Neural progenitor cell (in vitro differentiated cells): ENCODE data around the gene TNFRSF25. TPM values are rescaled to one million over a fixed set of nuclear protein-coding genes. Genes with fewer than 3 reads are reported as not detected.
A peak's percentile ranks its signal among the peaks of the same experiment; 100 is the strongest.
"Not testable (repeated sequence)": the region's sequence is repeated elsewhere in the genome, so short reads cannot be mapped to it uniquely, and the experiment has no call there.

Experiments used
- DNase-seq: peaks from one replicate; pipeline ENCODE4 v3.0.0-alpha.2; 2016; ENCODE audit warnings: low spot score
- H2AFZ ChIP-seq: fragments of 200-600 bp; sonication (generic); replicated peaks from 2 replicates; pipeline ENCODE4 v1.6.1; 2016; ENCODE audit warnings: antibody characterized with exemption
- H3F3A ChIP-seq: fragments of 200-600 bp; sonication (generic); 2 replicates; pipeline ENCODE4 v1.6.1; 2016; ENCODE audit warnings: antibody characterized with exemption, low read depth
- H3K27ac ChIP-seq: fragments of 200-600 bp; sonication (generic); 2 replicates; pipeline ENCODE4 v1.5.1; 2016; ENCODE audit warnings: mild to moderate bottlenecking
- H3K27me3 ChIP-seq: fragments of 200-600 bp; sonication (generic); 2 replicates; pipeline ENCODE4 v1.6.1; 2016; ENCODE audit warnings: mild to moderate bottlenecking, moderate library complexity
- H3K36me3 ChIP-seq: fragments of 200-600 bp; sonication (generic); 2 replicates; pipeline ENCODE4 v1.5.1; 2016
- H3K4me1 ChIP-seq: fragments of 200-600 bp; sonication (generic); 2 replicates; pipeline ENCODE4 v1.6.1; 2016; ENCODE audit warnings: mixed run types
- H3K4me2 ChIP-seq: fragments of 200-600 bp; sonication (generic); 2 replicates; pipeline ENCODE4 v1.6.1; 2016
- H3K4me3 ChIP-seq: fragments of 200-600 bp; sonication (generic); 2 replicates; pipeline ENCODE4 v1.5.1; 2016
- H3K79me2 ChIP-seq: fragments of 200-600 bp; sonication (generic); 2 replicates; pipeline ENCODE4 v1.6.1; 2016; ENCODE audit warnings: low read depth
- H3K9ac ChIP-seq: fragments of 200-600 bp; sonication (generic); 2 replicates; pipeline ENCODE4 v1.6.1; 2016
- H3K9me3 ChIP-seq: fragments of 200-600 bp; sonication (generic); 2 replicates; pipeline ENCODE4 v1.5.1; 2016; ENCODE audit warnings: low read depth
- H4K20me1 ChIP-seq: fragments of 200-600 bp; sonication (generic); 2 replicates; pipeline ENCODE4 v1.6.1; 2016; ENCODE audit warnings: low read depth
- H3K27ac Mint-ChIP-seq: 3 replicates; pipeline ENCODE4 v1.8.0; 2021; ENCODE audit warnings: mixed read lengths
- H3K27me3 Mint-ChIP-seq: 2 replicates; pipeline ENCODE4 v1.8.0; 2022; ENCODE audit warnings: low read depth, mild to moderate bottlenecking, inconsistent platforms, moderate library complexity, mixed read lengths; ENCODE audit not compliant: insufficient read depth
- H3K36me3 Mint-ChIP-seq: 3 replicates; pipeline ENCODE4 v1.8.0; 2021; ENCODE audit warnings: mixed read lengths
- H3K4me1 Mint-ChIP-seq: 3 replicates; pipeline ENCODE4 v1.8.0; 2021; ENCODE audit warnings: mixed read lengths
- H3K4me3 Mint-ChIP-seq: 3 replicates; pipeline ENCODE4 v1.8.0; 2021; ENCODE audit warnings: mild to moderate bottlenecking, moderate library complexity, mixed read lengths
- H3K9me3 Mint-ChIP-seq: 3 replicates; pipeline ENCODE4 v1.8.0; 2020; ENCODE audit warnings: mixed read lengths
- EZH2 ChIP-seq: fragments of 200-600 bp; sonication (generic); IDR thresholded peaks from 2 replicates; pipeline ENCODE4 v1.6.1; 2017; ENCODE audit warnings: antibody characterized with exemption, mild to moderate bottlenecking, moderate library complexity
- EZH2phosphoT487 ChIP-seq: fragments of 200-600 bp; sonication (generic); IDR thresholded peaks from 2 replicates; pipeline ENCODE4 v1.6.1; 2017; ENCODE audit warnings: antibody characterized with exemption
- total RNA-seq: library from RNA; depleted of rRNA; stranded (reverse); fragments of >200 nt; gene quantifications from 2 replicates; pipeline ENCODE4 v1.2.3, GENCODE V29; 2015; ENCODE audit warnings: low replicate concordance
- TF ChIP-seq, protein P1 (sequence below): fragments of 200-600 bp; sonication (generic); IDR thresholded peaks from 2 replicates; pipeline ENCODE4 v1.5.1; 2017; ENCODE audit warnings: antibody characterized with exemption, mild to moderate bottlenecking

The TNFRSF25 gene
- total RNA-seq, 1 donor from 2014 or later = 15.6 TPM

- H3K79me2 ChIP-seq = no peaks in the 10 kb centered on the region
- H3K4me2 ChIP-seq = no peak overlapping the region
- Mint-ChIP-seq H3K27ac (no peak overlapping the region), H3K4me1 (peaks cover 16% of the 10 kb centered on the region), H3K4me3 (no peak overlapping the region), H3K36me3 (no peaks in the 10 kb centered on the region), H3K9me3 (no peaks in the 10 kb centered on the region), H3K27me3 (peaks cover 3% of the 10 kb centered on the region)
- peaks cover 13% of the 10 kb centered on the region for H3K4me1 ChIP-seq
- no peak for DNase-seq
- no peaks in the 10 kb centered on the region for H3K36me3 ChIP-seq
- no peak for TF ChIP-seq EZH2
- TF ChIP-seq, protein P1, sequence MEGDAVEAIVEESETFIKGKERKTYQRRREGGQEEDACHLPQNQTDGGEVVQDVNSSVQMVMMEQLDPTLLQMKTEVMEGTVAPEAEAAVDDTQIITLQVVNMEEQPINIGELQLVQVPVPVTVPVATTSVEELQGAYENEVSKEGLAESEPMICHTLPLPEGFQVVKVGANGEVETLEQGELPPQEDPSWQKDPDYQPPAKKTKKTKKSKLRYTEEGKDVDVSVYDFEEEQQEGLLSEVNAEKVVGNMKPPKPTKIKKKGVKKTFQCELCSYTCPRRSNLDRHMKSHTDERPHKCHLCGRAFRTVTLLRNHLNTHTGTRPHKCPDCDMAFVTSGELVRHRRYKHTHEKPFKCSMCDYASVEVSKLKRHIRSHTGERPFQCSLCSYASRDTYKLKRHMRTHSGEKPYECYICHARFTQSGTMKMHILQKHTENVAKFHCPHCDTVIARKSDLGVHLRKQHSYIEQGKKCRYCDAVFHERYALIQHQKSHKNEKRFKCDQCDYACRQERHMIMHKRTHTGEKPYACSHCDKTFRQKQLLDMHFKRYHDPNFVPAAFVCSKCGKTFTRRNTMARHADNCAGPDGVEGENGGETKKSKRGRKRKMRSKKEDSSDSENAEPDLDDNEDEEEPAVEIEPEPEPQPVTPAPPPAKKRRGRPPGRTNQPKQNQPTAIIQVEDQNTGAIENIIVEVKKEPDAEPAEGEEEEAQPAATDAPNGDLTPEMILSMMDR = peak; percentile 8
- H4K20me1 ChIP-seq = no peaks in the 10 kb centered on the region
- no peaks in the 10 kb centered on the region for H3K9me3 ChIP-seq
- peaks cover 16% of the 10 kb centered on the region for H3K27me3 ChIP-seq
- H2AFZ ChIP-seq = no peak overlapping the region
- H3K4me3 ChIP-seq = no peak overlapping the region
- H3K27ac ChIP-seq = no peak overlapping the region
- no peak overlapping the region for H3K9ac ChIP-seq
- H3F3A ChIP-seq = peaks cover 7% of the 10 kb centered on the region
Measured at GRCh38 chr1:6456800-6457466, 9.0 kb downstream of the TNFRSF25 start.

DNA sequence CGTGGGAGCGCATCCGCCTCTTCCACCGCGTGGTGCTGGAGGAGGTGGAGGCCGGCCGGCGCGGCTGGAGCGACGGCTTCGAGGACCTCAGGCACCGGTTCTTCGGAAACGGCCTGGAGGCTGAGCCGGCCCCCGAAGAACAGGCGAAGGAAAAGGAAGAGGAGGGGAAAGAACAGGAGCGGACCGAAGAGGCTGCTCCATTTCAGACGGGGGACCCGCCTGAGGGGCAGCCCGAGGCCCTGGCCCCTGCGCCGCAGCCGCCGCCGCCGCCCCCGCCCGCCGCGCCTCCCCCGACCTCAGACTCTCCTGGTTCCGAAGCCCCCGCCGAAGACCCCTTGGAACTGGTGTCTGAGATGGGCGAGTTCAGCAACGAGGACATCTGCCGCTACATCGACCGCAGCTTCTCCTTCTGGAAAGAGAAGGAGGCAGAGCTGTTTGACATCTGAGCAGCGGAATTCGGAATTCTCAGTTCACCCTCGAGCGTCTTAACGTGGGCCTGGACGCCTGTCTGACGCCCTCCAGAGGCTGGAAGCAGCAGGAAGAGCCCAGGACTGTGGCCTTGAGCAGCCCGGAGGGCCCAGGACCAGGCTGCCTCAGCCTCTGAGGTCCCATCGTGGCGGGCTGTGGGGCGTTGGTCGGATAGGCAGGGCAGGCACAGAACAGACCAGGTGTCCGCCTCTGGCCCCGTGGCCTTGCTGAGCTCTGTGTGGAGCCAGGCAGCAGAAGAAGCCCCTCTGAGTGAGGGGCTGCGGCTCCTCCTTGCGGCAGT lies 10.0 kb downstream of the TNFRSF25 start:
- not testable (repeated sequence) for H3K4me3 ChIP-seq, H3K27me3 Mint-ChIP-seq
- H3K4me1 Mint-ChIP-seq = peaks cover 15% of the 10 kb centered on the region

GRCh38 chr1:6454856-6455751 lies 10.9 kb downstream of the TNFRSF25 start:
- no peak overlapping the region for H3K27ac ChIP-seq
- Mint-ChIP-seq H3K27me3 (peaks cover 3% of the 10 kb centered on the region), H3K4me3 (no peak overlapping the region), H3K9me3 (no peaks in the 10 kb centered on the region), H3K27ac (no peak overlapping the region), H3K4me1 (peaks cover 19% of the 10 kb centered on the region), H3K36me3 (no peaks in the 10 kb centered on the region)
- no peak overlapping the region for H3K4me2 ChIP-seq
- no peaks in the 10 kb centered on the region for H3K36me3 ChIP-seq
- H3K4me3 ChIP-seq = no peak overlapping the region
- TF ChIP-seq, protein P1 = no peak
- TF ChIP-seq EZH2phosphoT487 (no peak), EZH2 (no peak)
- no peaks in the 10 kb centered on the region for H3K9me3 ChIP-seq
- H3K27me3 ChIP-seq = peaks cover 16% of the 10 kb centered on the region
- peaks cover 7% of the 10 kb centered on the region for H3F3A ChIP-seq
- peaks cover 9% of the 10 kb centered on the region for H3K4me1 ChIP-seq
- no peak overlapping the region for H3K9ac ChIP-seq
- H2AFZ ChIP-seq = no peak overlapping the region
- H3K79me2 ChIP-seq = no peaks in the 10 kb centered on the region
- peak; percentile 48 for DNase-seq
- no peaks in the 10 kb centered on the region for H4K20me1 ChIP-seq

More for the DNA sequence above, 10.0 kb downstream of the TNFRSF25 start:
- Histone ChIP-seq H3K27me3 (peaks cover 16% of the 10 kb centered on the region), H3K4me1 (peaks cover 13% of the 10 kb centered on the region)
- H3K27ac ChIP-seq, H3K79me2 ChIP-seq, H3K9me3 ChIP-seq, H4K20me1 ChIP-seq, H3K36me3 Mint-ChIP-seq, H3K36me3 ChIP-seq, H3K9me3 Mint-ChIP-seq, H2AFZ ChIP-seq, DNase-seq, H3K4me2 ChIP-seq, H3K4me3 Mint-ChIP-seq, H3K9ac ChIP-seq, H3K27ac Mint-ChIP-seq, H3F3A ChIP-seq: not testable (repeated sequence)
- TF ChIP-seq, protein P1 = peak; percentile 23
